Activated effector memory CD4-positive, alpha-beta T cell treated with Interleukin-2 at 50 U/mL for 16 hours (primary cell): ENCODE measurements around the gene PRPF38B.
A peak's percentile ranks its signal among the peaks of the same experiment; 100 is the strongest.
"Not testable (repeated sequence)": the region's sequence is repeated elsewhere in the genome, so short reads cannot be mapped to it uniquely, and the experiment has no call there.

Source experiments
- DNase-seq: peaks from one replicate; pipeline ENCODE4 v3.0.0-alpha.2; 2020

The PRPF38B gene, protein sequence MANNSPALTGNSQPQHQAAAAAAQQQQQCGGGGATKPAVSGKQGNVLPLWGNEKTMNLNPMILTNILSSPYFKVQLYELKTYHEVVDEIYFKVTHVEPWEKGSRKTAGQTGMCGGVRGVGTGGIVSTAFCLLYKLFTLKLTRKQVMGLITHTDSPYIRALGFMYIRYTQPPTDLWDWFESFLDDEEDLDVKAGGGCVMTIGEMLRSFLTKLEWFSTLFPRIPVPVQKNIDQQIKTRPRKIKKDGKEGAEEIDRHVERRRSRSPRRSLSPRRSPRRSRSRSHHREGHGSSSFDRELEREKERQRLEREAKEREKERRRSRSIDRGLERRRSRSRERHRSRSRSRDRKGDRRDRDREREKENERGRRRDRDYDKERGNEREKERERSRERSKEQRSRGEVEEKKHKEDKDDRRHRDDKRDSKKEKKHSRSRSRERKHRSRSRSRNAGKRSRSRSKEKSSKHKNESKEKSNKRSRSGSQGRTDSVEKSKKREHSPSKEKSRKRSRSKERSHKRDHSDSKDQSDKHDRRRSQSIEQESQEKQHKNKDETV

DNA sequence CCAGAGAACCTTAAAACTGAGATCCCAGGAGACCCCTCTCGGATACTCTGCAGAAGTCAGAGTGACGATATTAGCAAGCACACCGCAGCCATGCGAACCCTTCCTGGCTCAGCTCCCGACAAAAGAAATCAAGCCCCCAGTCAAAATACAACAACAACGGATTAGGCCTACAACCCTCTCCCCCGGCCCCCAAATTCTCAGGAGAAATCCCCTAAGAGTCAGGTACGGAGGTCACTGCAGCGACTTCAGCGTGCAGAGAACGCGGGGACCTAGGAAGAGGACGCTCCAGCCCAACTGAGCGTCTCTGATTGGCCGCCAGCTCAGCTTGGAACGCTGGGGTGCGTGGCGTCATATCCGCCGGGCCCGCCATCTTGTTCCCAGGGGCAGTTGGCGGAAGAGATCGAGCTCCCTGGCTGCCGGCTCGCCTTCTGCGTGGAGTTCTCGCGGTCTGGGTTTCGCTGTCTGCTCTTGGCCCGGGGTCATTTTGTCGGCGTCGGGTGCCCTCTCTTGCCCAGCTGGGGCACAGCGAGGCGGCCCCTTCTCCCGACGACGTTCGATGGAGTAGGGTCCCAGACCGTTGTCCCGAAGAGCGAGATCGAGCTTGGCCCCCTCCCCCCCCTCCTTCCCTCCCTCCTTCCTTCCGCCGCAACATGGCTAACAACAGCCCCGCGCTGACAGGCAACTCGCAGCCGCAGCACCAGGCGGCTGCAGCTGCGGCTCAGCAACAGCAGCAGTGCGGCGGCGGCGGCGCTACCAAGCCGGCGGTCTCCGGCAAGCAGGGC is at the start of gene PRPF38B:
Gene PRPF38B (plus strand): TSS at position 369 of the 782 bp plus-strand sequence. CDS start 282 bp downstream, at position 651.
- peak; percentile 91 for DNase-seq

- DNase-seq, result no peak
These were observed 48.4 kb upstream of the PRPF38B start for GRCh38 chr1:108643492-108644335.

DNA sequence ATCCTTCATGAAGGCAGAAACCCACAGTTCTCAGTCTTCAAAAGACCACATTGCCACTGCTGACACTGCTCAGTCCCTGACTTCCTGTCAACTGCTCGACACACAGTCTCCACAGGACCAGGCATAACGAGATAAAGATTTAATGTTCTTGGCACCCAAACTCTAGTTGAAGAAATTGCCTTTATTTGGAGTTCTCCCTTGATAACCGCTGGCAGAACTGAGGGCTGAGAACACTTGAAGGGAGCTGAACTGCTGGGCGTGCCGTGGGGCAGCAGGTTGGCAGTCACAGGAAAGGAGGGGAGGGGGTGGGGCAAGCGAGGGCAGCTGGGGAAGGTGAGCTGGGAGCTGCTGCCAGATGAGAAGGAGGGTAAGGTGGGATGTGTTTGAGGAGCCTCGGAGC is 47.1 kb upstream of the PRPF38B start:
- peak; percentile 34 for DNase-seq

DNA sequence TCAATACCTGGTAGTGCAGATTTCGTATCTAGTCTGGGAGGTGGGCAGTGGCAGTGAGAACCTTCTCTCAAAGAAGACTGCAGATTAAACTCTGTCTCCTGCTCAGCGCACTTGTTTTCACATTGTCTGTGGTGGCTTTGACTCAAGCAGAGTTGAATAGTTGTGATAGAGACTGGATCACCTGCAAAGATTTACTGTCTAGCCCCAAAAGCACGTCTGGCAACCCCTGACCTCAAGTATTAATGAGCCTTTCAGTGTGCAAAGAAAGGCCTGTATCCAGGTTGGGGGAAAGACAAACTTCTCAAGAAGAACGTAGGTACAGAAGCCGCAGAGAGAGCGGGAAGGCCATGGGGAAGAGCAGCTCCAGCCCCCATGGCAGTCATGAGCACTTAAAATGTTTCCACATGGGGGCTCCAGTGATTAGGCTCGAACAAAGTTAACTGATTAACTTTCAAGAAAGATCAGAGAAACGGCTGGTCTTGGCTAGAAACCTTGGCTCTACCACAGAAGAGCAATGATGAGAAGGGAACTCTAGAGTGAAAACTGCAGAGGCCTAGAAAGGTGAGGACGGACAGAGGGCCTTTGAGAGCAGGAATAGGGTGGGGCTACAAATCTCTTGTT is 46.4 kb upstream of the PRPF38B start:
- DNase-seq, result no peak

DNA sequence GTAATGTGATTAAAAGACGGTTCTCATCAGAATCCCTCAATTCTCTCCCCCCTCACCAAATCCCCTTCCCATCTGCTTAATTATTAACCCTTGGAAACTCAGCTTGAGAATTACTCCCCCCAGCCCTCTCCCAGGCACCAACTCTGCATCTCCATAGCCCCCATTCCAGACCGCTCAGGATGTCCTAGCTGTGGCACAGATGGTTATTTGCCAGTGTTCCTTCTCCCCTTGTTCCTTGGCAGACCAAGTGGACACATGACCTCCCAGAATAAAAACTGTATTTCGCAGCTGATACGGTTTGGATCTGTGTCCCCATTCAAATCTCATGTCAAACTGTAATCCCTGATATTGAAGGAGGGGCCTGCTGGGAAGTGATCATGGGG is 45.9 kb upstream of the PRPF38B start:
- no peak for DNase-seq

DNA sequence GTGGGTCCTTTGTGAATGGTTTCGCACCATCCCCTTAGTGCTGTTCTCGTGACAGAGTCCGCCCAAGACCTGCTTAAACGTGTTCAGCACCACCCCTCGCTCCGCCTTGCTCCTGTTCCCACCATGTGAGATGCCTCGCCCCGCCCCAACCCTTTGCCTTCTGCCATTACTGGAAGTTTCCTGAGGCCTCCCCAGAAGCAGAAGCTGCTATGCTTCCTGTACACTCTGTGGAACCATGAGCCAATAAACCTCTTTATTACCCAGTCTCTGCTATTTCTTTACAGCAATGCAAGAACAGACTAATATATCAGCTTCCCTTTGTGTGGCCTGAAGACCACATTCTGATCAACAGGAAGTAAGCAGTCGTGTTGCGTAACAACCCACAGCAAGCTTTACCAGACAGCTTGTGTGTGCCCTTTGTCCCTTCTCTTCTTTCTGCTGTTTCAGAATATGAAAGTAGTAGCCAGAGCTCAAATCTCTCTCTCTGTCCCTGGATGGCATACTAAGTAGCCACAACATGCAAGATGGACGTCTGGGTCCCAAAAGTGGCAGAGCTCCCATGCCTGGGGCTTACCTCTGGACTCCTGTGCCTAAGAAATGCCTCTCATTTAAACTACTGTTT is 45.4 kb upstream of the PRPF38B start:
- DNase-seq, result peak; percentile 72

GRCh38 chr1:108653431-108654105 is 38.5 kb upstream of the PRPF38B start:
- no peak for DNase-seq

DNA sequence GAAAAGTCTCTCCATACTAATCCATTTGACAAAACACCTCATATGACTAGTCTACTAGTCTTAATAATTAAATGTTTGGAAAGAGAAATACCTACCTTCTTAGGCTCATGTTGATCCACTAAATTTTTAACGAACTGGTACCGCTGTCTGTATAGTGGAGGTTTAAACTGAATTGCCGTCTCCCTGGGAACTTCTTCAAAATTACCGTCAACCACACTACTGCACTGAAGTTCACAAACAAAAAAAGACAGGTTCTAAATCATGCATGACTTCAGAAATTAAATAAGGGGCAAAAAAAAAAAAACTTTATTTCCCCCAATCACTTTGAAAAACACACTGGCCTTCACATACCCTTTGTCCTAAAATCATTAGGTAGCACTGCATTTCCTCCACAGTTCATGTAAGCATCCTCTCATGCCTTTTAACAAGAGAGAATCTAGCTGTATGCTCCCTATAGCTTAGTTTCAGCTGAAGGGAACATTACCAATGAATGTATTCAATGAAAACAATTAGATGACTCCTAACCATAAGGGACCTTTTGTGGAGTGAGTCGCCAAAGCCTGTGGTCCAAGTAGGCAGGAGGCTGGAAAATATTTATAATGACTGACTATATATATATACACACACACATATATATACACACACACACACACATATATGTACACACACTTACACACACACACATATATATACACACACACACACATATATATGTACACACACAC is 34.6 kb upstream of the PRPF38B start:
- DNase-seq, result no peak

- DNase-seq, result peak; percentile 74
These were observed 31.0 kb upstream of the PRPF38B start, which contains the start of gene HENMT1 for GRCh38 chr1:108661030-108661609. TSS of gene HENMT1 (minus strand) at chr1:108661093. CDS start at chr1:108659884, 1,209 bp downstream.

GRCh38 chr1:108663074-108663473 is 29.0 kb upstream of the PRPF38B start:
- DNase-seq, result no peak

GRCh38 chr1:108664481-108664880 is 27.6 kb upstream of the PRPF38B start:
- no peak for DNase-seq

- no peak for DNase-seq
These were observed 27.0 kb upstream of the PRPF38B start for GRCh38 chr1:108665067-108665466.

- DNase-seq, result no peak
These were observed 26.3 kb upstream of the PRPF38B start for GRCh38 chr1:108665771-108666170.

DNA sequence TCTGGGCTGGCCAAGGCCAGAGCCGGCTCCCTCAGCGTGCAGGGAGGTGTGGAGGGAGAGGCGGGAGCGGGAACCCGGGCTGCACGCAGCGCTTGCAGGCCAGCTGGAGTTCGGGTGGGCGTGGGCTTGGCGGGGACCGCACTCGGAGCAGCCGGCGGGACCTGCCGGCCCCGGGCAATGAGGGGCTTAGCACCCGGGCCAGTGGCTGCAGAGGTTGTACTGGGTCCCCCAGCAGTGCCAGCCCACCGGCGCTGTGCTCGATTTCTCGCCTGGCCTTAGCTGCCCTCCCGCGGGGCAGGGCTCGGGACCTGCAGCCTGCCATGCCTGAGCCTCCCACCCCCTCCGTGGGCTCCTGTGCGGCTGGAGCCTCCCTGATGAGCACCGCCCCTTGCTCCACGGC is 24.7 kb upstream of the PRPF38B start:
- DNase-seq, result not testable (repeated sequence)

- no peak for DNase-seq
These were observed 23.3 kb upstream of the PRPF38B start for GRCh38 chr1:108668777-108669176.

- no peak for DNase-seq
These were observed 22.4 kb upstream of the PRPF38B start for GRCh38 chr1:108669679-108670078.

- no peak for DNase-seq
These were observed 21.9 kb upstream of the PRPF38B start for GRCh38 chr1:108670131-108670773.

DNA sequence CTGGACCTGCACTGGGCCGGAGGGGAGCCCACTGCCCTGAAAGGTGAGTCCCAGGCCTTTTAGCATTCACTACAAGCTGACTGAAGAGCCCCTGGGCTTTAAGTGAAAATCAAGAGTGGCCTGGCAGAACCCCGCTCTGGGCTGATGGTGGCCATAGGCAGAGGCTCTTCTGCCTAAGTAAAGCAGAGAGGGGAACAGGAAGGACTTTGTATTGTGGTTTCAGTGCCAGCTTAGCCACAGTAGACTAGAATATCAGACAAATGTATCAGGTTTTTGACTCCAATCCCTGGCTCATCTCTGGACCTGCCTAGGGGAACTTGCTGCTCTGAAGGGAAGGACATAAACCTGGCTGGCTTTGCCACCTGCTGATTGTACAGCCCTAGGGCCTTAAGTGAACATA is 21.0 kb upstream of the PRPF38B start:
- no peak for DNase-seq

DNA sequence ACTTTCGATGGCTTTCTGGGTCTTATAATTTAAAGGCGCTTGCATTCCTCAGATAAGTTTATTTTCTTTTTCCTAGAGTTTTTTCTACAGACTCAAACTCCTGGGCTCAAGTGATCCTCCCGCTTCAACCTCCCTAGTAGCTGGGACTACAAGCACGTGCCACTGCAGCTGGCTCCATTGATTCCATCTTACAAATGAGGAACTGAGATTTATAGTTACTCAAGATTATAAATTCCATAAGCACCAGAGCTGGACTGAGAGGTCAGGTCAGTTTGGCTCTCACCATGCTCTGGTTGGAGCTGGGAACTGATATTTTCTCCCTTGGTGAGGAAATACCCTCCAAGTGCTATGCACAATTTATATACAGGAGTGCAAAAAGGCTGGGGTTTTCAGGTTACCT is 13.4 kb upstream of the PRPF38B start:
- DNase-seq, result no peak
